GM12864 (cell line): ENCODE measurements around the gene TSHR.

Experiments used
- DNase-seq: peaks from one replicate; pipeline ENCODE4 v3.0.0-alpha.2; 2011; ENCODE audit warnings: low read depth
- H3K4me3 ChIP-seq: 2 replicates; pipeline ENCODE4 v1.5.1; 2011; ENCODE audit warnings: mild to moderate bottlenecking, low read depth, low read length, control low read depth
- TF ChIP-seq, protein P1 (sequence below): IDR thresholded peaks from 2 replicates; pipeline ENCODE4 v1.5.1; 2011; ENCODE audit warnings: low read depth, mild to moderate bottlenecking, moderate library complexity, low read length, control low read depth, inconsistent platforms; ENCODE audit errors: missing control alignments

TSHR gene

DNA sequence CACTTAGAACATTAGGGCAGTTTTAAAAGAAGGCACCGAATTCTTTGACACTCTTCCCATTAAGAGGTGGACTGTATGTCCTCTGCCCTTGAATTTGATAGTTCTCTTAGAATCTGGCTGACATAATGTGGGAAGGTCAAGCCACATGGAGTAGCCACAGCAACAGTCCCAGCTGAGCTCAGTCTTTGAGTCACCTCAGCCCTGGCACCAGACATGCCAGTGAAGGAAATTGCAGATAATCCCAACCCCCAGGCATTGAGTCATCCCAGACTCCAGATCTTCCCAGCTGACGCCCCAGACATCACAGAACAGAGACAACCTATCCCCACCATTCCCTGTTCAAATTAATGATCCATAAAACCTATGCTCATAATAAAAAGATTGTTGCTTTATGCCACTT is 181.9 kb downstream of the TSHR start:
- no peak overlapping the region for H3K4me3 ChIP-seq
- TF ChIP-seq, protein P1, sequence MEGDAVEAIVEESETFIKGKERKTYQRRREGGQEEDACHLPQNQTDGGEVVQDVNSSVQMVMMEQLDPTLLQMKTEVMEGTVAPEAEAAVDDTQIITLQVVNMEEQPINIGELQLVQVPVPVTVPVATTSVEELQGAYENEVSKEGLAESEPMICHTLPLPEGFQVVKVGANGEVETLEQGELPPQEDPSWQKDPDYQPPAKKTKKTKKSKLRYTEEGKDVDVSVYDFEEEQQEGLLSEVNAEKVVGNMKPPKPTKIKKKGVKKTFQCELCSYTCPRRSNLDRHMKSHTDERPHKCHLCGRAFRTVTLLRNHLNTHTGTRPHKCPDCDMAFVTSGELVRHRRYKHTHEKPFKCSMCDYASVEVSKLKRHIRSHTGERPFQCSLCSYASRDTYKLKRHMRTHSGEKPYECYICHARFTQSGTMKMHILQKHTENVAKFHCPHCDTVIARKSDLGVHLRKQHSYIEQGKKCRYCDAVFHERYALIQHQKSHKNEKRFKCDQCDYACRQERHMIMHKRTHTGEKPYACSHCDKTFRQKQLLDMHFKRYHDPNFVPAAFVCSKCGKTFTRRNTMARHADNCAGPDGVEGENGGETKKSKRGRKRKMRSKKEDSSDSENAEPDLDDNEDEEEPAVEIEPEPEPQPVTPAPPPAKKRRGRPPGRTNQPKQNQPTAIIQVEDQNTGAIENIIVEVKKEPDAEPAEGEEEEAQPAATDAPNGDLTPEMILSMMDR: no peak
- DNase-seq: no peak

DNA sequence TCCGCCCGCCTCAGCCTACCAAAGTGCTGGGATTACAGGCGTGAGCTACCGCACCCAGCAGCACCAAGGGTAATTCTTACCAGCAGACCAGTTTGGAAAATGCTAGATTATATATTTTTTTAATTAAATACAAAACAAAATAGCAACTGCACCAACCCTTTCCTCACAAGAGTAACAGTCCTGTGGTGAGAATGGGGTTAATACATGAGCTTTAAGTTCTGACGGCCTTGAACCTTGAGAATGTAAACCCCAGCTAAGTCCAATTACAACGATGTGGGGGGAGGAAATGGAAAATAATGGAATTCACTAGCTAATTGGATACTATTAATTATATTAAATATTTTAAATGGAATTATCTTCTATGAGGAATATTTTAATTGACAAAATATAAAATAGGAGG is 183.0 kb downstream of the TSHR start:
- no peak overlapping the region for H3K4me3 ChIP-seq
- DNase-seq: no peak
- TF ChIP-seq, protein P1: no peak

DNA sequence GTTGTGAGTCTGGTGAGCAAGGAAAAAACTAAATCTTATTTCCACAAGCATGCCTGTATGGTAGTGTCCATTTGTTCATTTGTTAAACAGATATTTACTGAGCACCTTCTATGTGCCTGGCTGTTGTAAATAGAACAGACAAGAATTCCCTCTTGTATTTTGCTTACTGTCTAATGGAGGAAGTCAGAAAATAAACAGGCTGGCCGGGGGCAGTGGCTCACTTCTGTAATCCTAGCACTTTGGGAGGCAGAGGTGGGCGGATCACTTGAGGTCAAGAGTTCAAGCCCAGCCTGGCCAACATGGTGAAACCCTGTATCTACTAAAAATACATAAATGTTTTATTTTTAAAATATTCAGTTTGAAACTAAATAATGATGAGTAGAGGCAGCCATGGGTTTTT is 186.0 kb downstream of the TSHR start:
- H3K4me3 ChIP-seq: no peak overlapping the region
- TF ChIP-seq, protein P1: no peak
- DNase-seq: no peak

DNA sequence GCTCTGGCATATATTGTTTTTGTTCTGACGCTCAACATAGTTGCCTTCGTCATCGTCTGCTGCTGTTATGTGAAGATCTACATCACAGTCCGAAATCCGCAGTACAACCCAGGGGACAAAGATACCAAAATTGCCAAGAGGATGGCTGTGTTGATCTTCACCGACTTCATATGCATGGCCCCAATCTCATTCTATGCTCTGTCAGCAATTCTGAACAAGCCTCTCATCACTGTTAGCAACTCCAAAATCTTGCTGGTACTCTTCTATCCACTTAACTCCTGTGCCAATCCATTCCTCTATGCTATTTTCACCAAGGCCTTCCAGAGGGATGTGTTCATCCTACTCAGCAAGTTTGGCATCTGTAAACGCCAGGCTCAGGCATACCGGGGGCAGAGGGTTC is 188.4 kb downstream of the TSHR start:
- TF ChIP-seq, protein P1: no peak
- no peak overlapping the region for H3K4me3 ChIP-seq

DNA sequence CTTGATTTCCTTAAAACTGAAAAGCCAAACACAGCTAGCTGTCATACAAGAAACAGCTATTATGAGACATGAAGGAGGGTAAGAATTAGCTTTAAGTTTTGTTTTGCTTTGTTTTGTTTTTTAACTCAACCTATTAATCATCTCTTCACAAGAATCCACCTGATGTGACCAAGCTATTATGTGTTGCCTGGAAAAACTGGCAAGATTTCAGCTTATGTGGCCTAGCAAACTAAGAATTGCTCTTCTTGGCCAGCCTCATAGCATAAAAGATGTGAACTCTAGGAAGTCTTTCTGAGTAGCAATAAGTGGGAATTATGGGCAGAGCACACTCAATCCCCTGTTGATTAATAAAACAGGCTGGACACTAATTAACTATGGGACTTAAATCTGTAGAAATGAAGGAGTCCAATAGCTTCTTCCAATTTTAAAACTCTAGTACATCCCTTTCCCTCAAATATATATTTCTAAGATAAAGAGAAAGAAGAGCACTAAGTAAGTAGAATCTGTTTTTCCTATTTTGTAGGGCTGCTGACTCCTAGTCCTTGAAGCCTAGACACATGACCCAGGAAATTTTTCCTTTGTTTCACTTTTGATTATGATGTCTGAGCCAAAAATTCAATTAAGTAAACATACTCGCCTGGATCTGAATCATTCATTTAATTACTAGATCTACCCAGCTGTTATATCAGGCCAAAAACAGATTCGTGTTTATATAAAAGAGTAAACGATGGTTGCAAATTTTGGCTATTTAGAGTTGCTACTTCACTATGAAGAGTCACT is 189.6 kb downstream of the TSHR start:
- TF ChIP-seq, protein P1: no peak
- no peak for DNase-seq
- H3K4me3 ChIP-seq: no peak overlapping the region

More for the DNA sequence above, 188.4 kb downstream of the TSHR start:
- no peak for DNase-seq

DNA sequence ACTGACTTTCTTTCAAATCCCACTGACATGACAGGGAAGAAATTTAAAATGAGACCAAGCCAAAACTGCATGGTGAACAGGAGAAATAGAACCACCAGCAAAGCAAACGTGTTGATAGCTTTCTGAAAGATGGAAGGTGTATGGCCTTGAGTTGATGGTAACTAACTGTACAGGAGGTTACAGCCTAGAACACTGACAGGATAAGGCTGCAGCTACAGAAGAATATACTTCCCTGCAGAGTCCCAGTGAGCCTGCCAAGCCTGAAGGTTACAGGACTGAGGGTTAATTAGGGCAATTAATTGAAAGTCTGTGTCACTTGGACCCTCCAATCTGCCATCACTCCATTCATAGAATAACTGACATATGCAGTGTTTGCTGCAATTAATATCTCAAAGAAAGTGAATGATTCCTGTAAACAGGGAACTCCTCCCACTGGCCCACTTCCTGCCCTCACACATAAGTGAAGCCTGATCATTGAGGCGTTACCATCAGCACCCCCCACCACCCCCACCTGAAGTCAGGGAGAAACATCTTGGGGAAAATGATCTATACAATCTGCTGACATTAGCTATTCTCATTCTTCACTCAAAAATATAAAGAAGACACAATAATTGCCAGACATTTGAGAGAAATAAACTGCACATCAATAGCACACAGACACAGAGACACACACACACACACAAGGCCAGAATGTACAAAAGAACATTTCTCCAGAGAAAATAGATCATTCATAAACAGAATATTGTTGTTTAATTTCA is 191.9 kb downstream of the TSHR start:
- no peak for DNase-seq
- H3K4me3 ChIP-seq: no peak overlapping the region
- TF ChIP-seq, protein P1: no peak

DNA sequence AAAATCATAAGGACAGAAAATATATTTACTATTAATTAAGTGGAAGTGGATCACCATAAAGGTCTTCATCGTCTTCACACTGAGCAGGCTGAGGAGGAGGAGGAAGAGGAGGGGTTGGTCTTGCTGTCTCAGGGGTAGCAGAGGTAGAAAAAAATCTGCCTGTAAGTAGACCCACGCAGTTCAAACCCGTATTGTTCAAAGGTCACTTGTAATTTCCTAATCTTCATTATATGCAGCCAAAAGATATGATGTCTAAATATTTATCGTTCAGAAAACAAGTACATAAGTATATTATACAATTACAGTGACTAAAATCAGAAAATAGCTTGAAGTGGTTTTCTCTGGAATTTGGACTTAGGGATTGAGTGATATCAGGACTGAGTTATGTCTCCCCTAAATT is 193.2 kb downstream of the TSHR start:
- DNase-seq: no peak
- TF ChIP-seq, protein P1: no peak
- H3K4me3 ChIP-seq: no peak overlapping the region
